Peyer's patch (tissue), 4 donors: Measurements from ENCODE around the gene MPL. TPM values are rescaled to one million over a fixed set of nuclear protein-coding genes. Genes with fewer than 3 reads are reported as not detected.

Source experiments
- DNase-seq, 3 donors: peaks; one replicate each; pipeline ENCODE4 v3.0.0-alpha.2; 2017 to 2019
- H3K27ac ChIP-seq, 4 donors: fragments of 200-600 bp; sonication (generic); one replicate each; pipeline ENCODE4 v1.5.1; 2016 to 2019
- H3K27me3 ChIP-seq, 2 donors: fragments of 200-600 bp; sonication (generic); one replicate each; pipeline ENCODE4 v1.5.1; 2019
- H3K36me3 ChIP-seq, 3 donors: fragments of 200-600 bp; sonication (generic); one replicate each; pipeline ENCODE4 v1.5.1; 2016 to 2019
- H3K4me1 ChIP-seq, 4 donors: fragments of 200-600 bp; sonication (generic); one replicate each; pipeline ENCODE4 v1.5.1; 2016 to 2019
- H3K4me3 ChIP-seq, 4 donors: fragments of 200-600 bp; sonication (generic); 1 replicate in 3 of 4; 2 replicates in 1 of 4; pipeline ENCODE4 v1.5.1; 2016 to 2019; ENCODE audit warnings: mild to moderate bottlenecking in 1 of 4
- H3K9me3 ChIP-seq, 4 donors: fragments of 200-600 bp; sonication (generic); one replicate each; pipeline ENCODE4 v1.5.1; 2016 to 2019; ENCODE audit warnings: mild to moderate bottlenecking in 1 of 4
- CTCF ChIP-seq, 6 experiments: fragments of 450-650 bp in 4 of 6; fragments of 200-600 bp in 2 of 6; sonication (generic) in 1 of 6; IDR thresholded peaks; one replicate each; pipeline ENCODE4 v1.5.1; 2017 to 2019; ENCODE audit warnings: antibody characterized with exemption in 6 of 6, mild to moderate bottlenecking in 3 of 6, moderate library complexity in 1 of 6
- POLR2A ChIP-seq, 2 donors: fragments of 450-650 bp; IDR thresholded peaks; one replicate each; pipeline ENCODE4 v1.5.1; 2017; ENCODE audit warnings: antibody characterized with exemption in 2 of 2, mild to moderate bottlenecking in 2 of 2, moderate library complexity in 2 of 2
- total RNA-seq, 4 donors: library from RNA; depleted of rRNA; stranded (reverse); fragments of >200 nt; gene quantifications; one replicate each; pipeline ENCODE4 v1.1.0, GENCODE V29; 2016

The MPL gene
- total RNA-seq, 4 donors from 2014 or later, result not detected

GRCh38 chr1:43299101-43299500 is 38.5 kb upstream of the MPL start:
- peaks cover 0 to 33% (median 4%) of the 10 kb centered on the region in 4 donors for H3K4me1 ChIP-seq
- no peaks in the 10 kb centered on the region for H3K27me3 ChIP-seq
- no peak for DNase-seq
- no peak overlapping the region for H3K4me3 ChIP-seq
- TF ChIP-seq POLR2A (IDR thresholded peaks at IDR 0.05), result no peak
- TF ChIP-seq CTCF (IDR thresholded peaks at IDR 0.05), result no peak
- no peaks in the 10 kb centered on the region for H3K36me3 ChIP-seq
- no peaks in the 10 kb centered on the region for H3K9me3 ChIP-seq
- H3K27ac ChIP-seq, result peak overlapping the region in 1 of 4 donors; percentile 27

GRCh38 chr1:43300378-43301094 is 37.1 kb upstream of the MPL start, which contains the start of gene TIE1:
TSS of gene TIE1 (plus strand) at chr1:43300982. CDS start at chr1:43301072, 90 bp downstream.
- Histone ChIP-seq H3K4me1 (peaks cover 0 to 24% (median 4%) of the 10 kb centered on the region in 4 donors), H3K27me3 (no peaks in the 10 kb centered on the region), H3K4me3 (peak within 1 kb of the TSS in 1 of 4 donors; percentile 15), H3K36me3 (no peaks in the 10 kb centered on the region), H3K27ac (peak within 1 kb of the TSS in 2 of 4 donors; percentile 27 to 30), H3K9me3 (no peaks in the 10 kb centered on the region)
- no peak for DNase-seq
- TF ChIP-seq CTCF (IDR thresholded peaks at IDR 0.05) (no peak), POLR2A (IDR thresholded peaks at IDR 0.05) (no peak)

GRCh38 chr1:43302201-43302600 is 35.4 kb upstream of the MPL start:
- Histone ChIP-seq H3K9me3 (no peaks in the 10 kb centered on the region), H3K36me3 (no peaks in the 10 kb centered on the region), H3K4me1 (peaks cover 0 to 20% (median 4%) of the 10 kb centered on the region in 4 donors), H3K4me3 (no peak overlapping the region), H3K27ac (peak overlapping the region in 2 of 4 donors; percentile 30 to 75), H3K27me3 (no peaks in the 10 kb centered on the region)
- no peak for DNase-seq
- TF ChIP-seq CTCF (IDR thresholded peaks at IDR 0.05) (no peak), POLR2A (IDR thresholded peaks at IDR 0.05) (no peak)

GRCh38 chr1:43302721-43303470 is 34.7 kb upstream of the MPL start:
- Histone ChIP-seq H3K9me3 (no peaks in the 10 kb centered on the region), H3K4me1 (peaks cover 0 to 20% (median 4%) of the 10 kb centered on the region in 4 donors), H3K27ac (peak overlapping the region in 3 of 4 donors; percentile 30 to 75 (median 36)), H3K4me3 (no peak overlapping the region), H3K27me3 (no peaks in the 10 kb centered on the region), H3K36me3 (no peaks in the 10 kb centered on the region)
- TF ChIP-seq POLR2A (IDR thresholded peaks at IDR 0.05) (no peak), CTCF (IDR thresholded peaks at IDR 0.05) (no peak)
- DNase-seq, result peak in 2 of 3 donors; percentile 66 to 85

GRCh38 chr1:43303471-43304313 is 33.9 kb upstream of the MPL start:
- TF ChIP-seq POLR2A (IDR thresholded peaks at IDR 0.05), result no peak
- no peak for TF ChIP-seq CTCF (IDR thresholded peaks at IDR 0.05)
- Histone ChIP-seq H3K9me3 (no peaks in the 10 kb centered on the region), H3K4me3 (no peak overlapping the region), H3K27ac (peak overlapping the region in 3 of 4 donors; percentile 27 to 75 (median 36)), H3K36me3 (no peaks in the 10 kb centered on the region), H3K4me1 (peaks cover 0 to 20% (median 4%) of the 10 kb centered on the region in 4 donors), H3K27me3 (no peaks in the 10 kb centered on the region)
- DNase-seq, result peak in 1 of 3 donors; percentile 39
